Measurements from ENCODE around the gene PAN3.

DNA sequence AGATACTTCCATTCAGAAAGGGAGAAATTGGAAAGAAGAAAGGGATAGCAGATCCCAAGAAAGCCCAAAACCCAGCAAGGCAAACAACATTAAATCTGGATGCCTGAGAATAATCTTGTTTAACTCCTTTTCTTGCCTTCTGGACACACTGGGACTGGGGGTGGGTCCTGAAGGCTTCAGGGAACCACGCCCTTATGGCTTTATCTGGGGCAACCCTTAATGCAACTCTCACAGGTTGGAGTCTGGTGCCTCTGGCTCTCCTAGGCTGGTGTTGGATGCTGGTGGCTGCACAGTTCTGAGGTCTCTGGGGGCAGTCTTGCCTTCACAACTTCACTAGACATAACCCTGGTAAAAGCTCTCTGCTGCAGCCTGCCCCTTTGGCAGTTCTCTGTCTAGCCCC lies 27.9 kb downstream of the PAN3 start:
- TF ChIP-seq, protein P1, sequence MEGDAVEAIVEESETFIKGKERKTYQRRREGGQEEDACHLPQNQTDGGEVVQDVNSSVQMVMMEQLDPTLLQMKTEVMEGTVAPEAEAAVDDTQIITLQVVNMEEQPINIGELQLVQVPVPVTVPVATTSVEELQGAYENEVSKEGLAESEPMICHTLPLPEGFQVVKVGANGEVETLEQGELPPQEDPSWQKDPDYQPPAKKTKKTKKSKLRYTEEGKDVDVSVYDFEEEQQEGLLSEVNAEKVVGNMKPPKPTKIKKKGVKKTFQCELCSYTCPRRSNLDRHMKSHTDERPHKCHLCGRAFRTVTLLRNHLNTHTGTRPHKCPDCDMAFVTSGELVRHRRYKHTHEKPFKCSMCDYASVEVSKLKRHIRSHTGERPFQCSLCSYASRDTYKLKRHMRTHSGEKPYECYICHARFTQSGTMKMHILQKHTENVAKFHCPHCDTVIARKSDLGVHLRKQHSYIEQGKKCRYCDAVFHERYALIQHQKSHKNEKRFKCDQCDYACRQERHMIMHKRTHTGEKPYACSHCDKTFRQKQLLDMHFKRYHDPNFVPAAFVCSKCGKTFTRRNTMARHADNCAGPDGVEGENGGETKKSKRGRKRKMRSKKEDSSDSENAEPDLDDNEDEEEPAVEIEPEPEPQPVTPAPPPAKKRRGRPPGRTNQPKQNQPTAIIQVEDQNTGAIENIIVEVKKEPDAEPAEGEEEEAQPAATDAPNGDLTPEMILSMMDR (IDR thresholded peaks at IDR 0.05): no peak
- no peak for TF ChIP-seq POLR2AphosphoS5 (IDR thresholded peaks at IDR 0.05; ENCODE audit: insufficient read depth in 1 of 2, low read depth in 1 of 2)
